Progenitor cell of endocrine pancreas (in vitro differentiated cells): ENCODE results near the gene SNIP1. TPM values are rescaled to one million over a fixed set of nuclear protein-coding genes. Genes with fewer than 3 reads are reported as not detected.

Experiments
- DNase-seq: peaks from one replicate; pipeline ENCODE4 v3.0.0; 2021; ENCODE audit warnings: low spot score; ENCODE audit not compliant: unreplicated experiment
- H3K27ac Mint-ChIP-seq: 2 replicates; pipeline ENCODE4 v1.8.0; 2021; ENCODE audit warnings: mild to moderate bottlenecking, moderate library complexity, mixed read lengths
- H3K27me3 Mint-ChIP-seq: 2 replicates; pipeline ENCODE4 v1.8.0; 2021; ENCODE audit warnings: mixed read lengths
- H3K36me3 Mint-ChIP-seq: 2 replicates; pipeline ENCODE4 v1.8.0; 2022; ENCODE audit warnings: mixed read lengths; ENCODE audit not compliant: insufficient read depth
- H3K4me1 Mint-ChIP-seq: 2 replicates; pipeline ENCODE4 v1.8.0; 2021; ENCODE audit warnings: low read depth, mixed read lengths
- H3K4me3 Mint-ChIP-seq: 2 replicates; pipeline ENCODE4 v1.8.0; 2021; ENCODE audit warnings: low read depth, mild to moderate bottlenecking, moderate library complexity, mixed read lengths
- H3K9me3 Mint-ChIP-seq: 2 replicates; pipeline ENCODE4 v1.8.0; 2021; ENCODE audit warnings: low read depth, mixed read lengths
- CTCF ChIP-seq: fragments of 200-600 bp; sonication (generic); IDR thresholded peaks from one replicate; pipeline ENCODE4 v1.5.0; 2021; ENCODE audit warnings: antibody characterized with exemption, mild to moderate bottlenecking; ENCODE audit not compliant: unreplicated experiment
- total RNA-seq: library from RNA; stranded (reverse); gene quantifications from 2 replicates; pipeline ENCODE4 v1.2.1, GENCODE V29; 2021

The SNIP1 gene
- total RNA-seq, 1 donor from 2014 or later = 17.1 TPM

DNA sequence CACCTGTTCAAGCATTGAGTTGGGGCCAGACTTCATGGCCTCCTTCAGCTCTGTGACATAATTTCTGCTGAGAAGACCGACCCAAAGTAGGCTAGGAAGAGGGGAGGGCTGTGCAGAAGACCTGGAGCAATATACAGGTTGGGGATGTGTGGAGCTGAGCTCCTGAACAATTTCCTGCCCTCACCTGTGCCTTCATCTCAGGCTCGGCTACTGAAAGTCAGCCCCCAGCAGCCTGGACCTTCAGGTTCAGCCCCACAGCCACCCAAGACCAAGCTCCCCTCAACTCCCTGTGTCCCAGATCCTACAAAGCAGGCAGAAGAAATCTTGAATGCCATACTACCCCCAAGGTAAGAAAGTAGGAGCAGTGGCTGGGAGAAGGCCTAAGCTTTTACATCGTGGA is 3.3 kb upstream of the SNIP1 start:
- peak overlapping the region; percentile 97 for H3K27ac Mint-ChIP-seq

GRCh38 chr1:37556712-37557196 is 2.7 kb upstream of the SNIP1 start, which contains the start of gene DNALI1:
Gene DNALI1 (plus strand): TSS chr1:37556940. CDS start chr1:37556995, 55 bp downstream.
- Mint-ChIP-seq H3K4me1 (peaks cover 50% of the 10 kb centered on the region), H3K4me3 (peak within 1 kb of the TSS; percentile 95), H3K27me3 (no peaks in the 10 kb centered on the region), H3K9me3 (no peaks in the 10 kb centered on the region), H3K27ac (peak within 1 kb of the TSS; percentile 97), H3K36me3 (peaks cover 13% of the 10 kb centered on the region)
- DNase-seq = peak; percentile 87
- TF ChIP-seq CTCF = no peak

More for the DNA sequence above, 3.3 kb upstream of the SNIP1 start:
- no peaks in the 10 kb centered on the region for H3K9me3 Mint-ChIP-seq
- no peak for DNase-seq
- H3K27me3 Mint-ChIP-seq = no peaks in the 10 kb centered on the region
- TF ChIP-seq CTCF = no peak
- H3K4me1 Mint-ChIP-seq = peaks cover 50% of the 10 kb centered on the region
- H3K36me3 Mint-ChIP-seq = peaks cover 14% of the 10 kb centered on the region
- peak overlapping the region; percentile 95 for H3K4me3 Mint-ChIP-seq

GRCh38 chr1:37553598-37553926 is 531 bp downstream of the SNIP1 start:
- H3K9me3 Mint-ChIP-seq = no peaks in the 10 kb centered on the region
- peaks cover 5% of the 10 kb centered on the region for H3K36me3 Mint-ChIP-seq
- DNase-seq = no peak
- peaks cover 32% of the 10 kb centered on the region for H3K4me1 Mint-ChIP-seq
- peak overlapping the region; percentile 97 for H3K27ac Mint-ChIP-seq
- TF ChIP-seq CTCF = no peak
- H3K4me3 Mint-ChIP-seq = peak overlapping the region; percentile 96
- no peaks in the 10 kb centered on the region for H3K27me3 Mint-ChIP-seq

DNA sequence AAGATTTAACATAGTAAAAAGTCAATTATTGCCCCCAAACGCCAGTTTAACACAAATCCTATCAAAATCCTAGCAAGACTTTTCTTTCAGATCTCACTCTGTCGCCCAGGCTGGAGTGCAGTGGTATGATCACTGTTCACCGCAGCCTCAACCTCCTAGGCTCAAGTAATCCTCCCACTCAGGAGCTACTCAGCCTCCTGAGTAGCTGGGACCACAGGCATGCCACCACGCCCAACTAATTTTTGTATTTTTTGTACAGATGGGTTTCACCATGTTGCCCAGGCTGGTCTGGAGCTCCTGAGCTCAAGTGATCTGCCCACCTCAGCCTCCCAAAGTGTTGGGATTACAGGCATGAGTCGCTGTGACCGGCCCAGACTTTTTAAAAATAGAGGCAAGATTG is 4.8 kb downstream of the SNIP1 start:
- TF ChIP-seq CTCF = no peak
- H3K27ac Mint-ChIP-seq = no peak overlapping the region
- peaks cover 18% of the 10 kb centered on the region for H3K36me3 Mint-ChIP-seq

GRCh38 chr1:37545019-37545418 is 9.1 kb downstream of the SNIP1 start:
- Mint-ChIP-seq H3K27ac (no peak overlapping the region), H3K4me1 (no peaks in the 10 kb centered on the region), H3K4me3 (no peak overlapping the region), H3K36me3 (peaks cover 24% of the 10 kb centered on the region), H3K9me3 (no peaks in the 10 kb centered on the region), H3K27me3 (no peaks in the 10 kb centered on the region)
- DNase-seq = no peak
- no peak for TF ChIP-seq CTCF

More for the DNA sequence above, 4.8 kb downstream of the SNIP1 start:
- H3K4me3 Mint-ChIP-seq = no peak overlapping the region
- H3K4me1 Mint-ChIP-seq = peaks cover 14% of the 10 kb centered on the region
- no peaks in the 10 kb centered on the region for H3K27me3 Mint-ChIP-seq
- H3K9me3 Mint-ChIP-seq = no peaks in the 10 kb centered on the region
- no peak for DNase-seq
